K562 (cell line): Measurements from ENCODE around the gene RNF25. TPM values are rescaled to one million over a fixed set of nuclear protein-coding genes. Genes with fewer than 3 reads are reported as not detected.
A peak's percentile ranks its signal among the peaks of the same experiment; 100 is the strongest.

Experiments used
- ARNT ChIP-seq, 2 experiments: fragments of 450-650 bp; IDR thresholded peaks; 2 replicates each; pipeline ENCODE4 v1.6.1; 2016; ENCODE audit warnings: mild to moderate bottlenecking in 1 of 2
- ASH1L ChIP-seq: fragments of 450-650 bp; IDR thresholded peaks from 2 replicates; pipeline ENCODE4 v1.6.1; 2018; ENCODE audit warnings: borderline replicate concordance, mild to moderate bottlenecking, low read depth; ENCODE audit not compliant: partially characterized antibody
- ATF1 ChIP-seq, 2 experiments: fragments of 450-650 bp in 1 of 2; IDR thresholded peaks; 2 replicates each; pipeline ENCODE4 v1.6.1; 2016; ENCODE audit warnings: missing compliant biosample characterization in 1 of 2, missing genetic modification characterization in 1 of 2
- CUX1 ChIP-seq: fragments of 200-800 bp; sonication (Bioruptor generic); IDR thresholded peaks from 2 replicates; pipeline ENCODE4 v1.6.1; 2016; ENCODE audit warnings: missing genetic modification characterization, missing compliant biosample characterization
- CXXC5 ChIP-seq: fragments of 250-450 bp; sonication (Bioruptor Pico); IDR thresholded peaks from 2 replicates; pipeline ENCODE4 v1.8.0; 2022; ENCODE audit warnings: inconsistent platforms, mild to moderate bottlenecking, moderate library complexity
- KDM1A ChIP-seq, 2 experiments: fragments of 450-650 bp; IDR thresholded peaks; 2 replicates each; pipeline ENCODE4 v1.6.1; 2016; ENCODE audit warnings: mild to moderate bottlenecking in 2 of 2
- MAFF ChIP-seq: IDR thresholded peaks from 2 replicates; pipeline ENCODE4 v1.6.1; 2012; ENCODE audit warnings: low read length, improper control_type of control experiment
- MNT ChIP-seq, 2 experiments: fragments of 450-650 bp; conservative IDR thresholded peaks; 2 replicates each; pipeline ENCODE4 v1.6.1; 2017; ENCODE audit warnings: mild to moderate bottlenecking in 2 of 2, moderate library complexity in 2 of 2
- SMAD2 ChIP-seq: fragments of 150-350 bp; IDR thresholded peaks from 2 replicates; pipeline ENCODE4 v1.6.1; 2014; ENCODE audit warnings: low read depth, mild to moderate bottlenecking, low read length
- TAF15 ChIP-seq: fragments of 200-400 bp; formaldehyde crosslinking; IDR thresholded peaks from 2 replicates; pipeline ENCODE4 v1.6.1; 2017; ENCODE audit warnings: mild to moderate bottlenecking, low read depth, low read length, moderate library complexity
- TRIM25 ChIP-seq: fragments of 450-650 bp; IDR thresholded peaks from 2 replicates; pipeline ENCODE4 v1.7.0; 2016; ENCODE audit warnings: borderline replicate concordance
- ZBTB2 ChIP-seq: fragments of 450-650 bp; IDR thresholded peaks from 2 replicates; pipeline ENCODE4 v1.6.1; 2016; ENCODE audit warnings: antibody characterized with exemption
- ZNF668 ChIP-seq: fragments of 250-450 bp; sonication (Bioruptor Pico); IDR thresholded peaks from 2 replicates; pipeline ENCODE4 v1.8.0; 2022; ENCODE audit warnings: mild to moderate bottlenecking, inconsistent platforms
- ZNF740 ChIP-seq, 3 experiments: fragments of 200-800 bp in 1 of 3; sonication (Bioruptor generic) in 1 of 3; sonication (generic) in 1 of 3; formaldehyde crosslinking in 1 of 3; IDR thresholded peaks; 2 replicates each; pipeline versions ENCODE4 v1.6.1 to v1.8.0; 2016 to 2022; ENCODE audit warnings: mild to moderate bottlenecking in 2 of 3, missing compliant biosample characterization in 2 of 3, missing genetic modification characterization in 2 of 3, missing genetic modification reagents in 1 of 3
- polyA plus RNA-seq, 8 experiments: library from polyadenylated mRNA; depleted of rRNA in 4 of 8; stranded (reverse) in 5 of 8; unstranded in 3 of 8; fragments of >200 nt; fragmentation: Nextera tagmentation in 2 of 8; fragmentation: Illumina TruSeq in 1 of 8; extraction: Ambion mirVana in 2 of 8; extraction: Trizol in 1 of 8; gene quantifications; 2 replicates each; pipeline versions ENCODE4 v1.2.1 to v1.2.3, GENCODE V29; 2011 to 2014; ENCODE audit warnings: inconsistent platforms in 1 of 8, missing spikeins in 1 of 8
- total RNA-seq, 7 experiments: library from RNA; depleted of rRNA in 6 of 7; stranded (reverse); fragments of >200 nt in 6 of 7; fragmentation: Illumina TruSeq in 2 of 7; extraction: Trizol in 2 of 7; gene quantifications; 2 replicates each; pipeline versions ENCODE4 v1.2.1 to v1.2.3, GENCODE V29; 2011 to 2021; ENCODE audit warnings: low replicate concordance in 1 of 7

RNF25 gene
- total and polyA plus RNA-seq, 9 of the 15 experiments (the other 6 are each of a cell fraction or from before 2014, with no cell fraction given) = 2.3 to 49.8 (median 20.5) TPM

GRCh38 chr2:218671654-218672566 lies at the start of gene RNF25, which contains the start of gene STK36 (continued):
- peak; percentile 14 to 76; a peak in 2 of 4 replicates for TF ChIP-seq MNT (conservative IDR thresholded peaks at IDR 0.05)
- 0 out of 2 replicates have a peak, but pooled peaks have one; percentile 66 for TF ChIP-seq ZNF740 (CRISPR knock-in tag; IDR thresholded peaks at IDR 0.05)
- TF ChIP-seq ZNF740 (tag; IDR thresholded peaks at IDR 0.05) = no peak
- TF ChIP-seq SMAD2 = no peak
- TF ChIP-seq CXXC5 = peak; percentile 63
- no peak for TF ChIP-seq ZNF668 (CRISPR knock-in tag)
- no peak for TF ChIP-seq KDM1A (IDR thresholded peaks at IDR 0.05)
- TF ChIP-seq MAFF = no peak
- TF ChIP-seq CUX1 = no peak
- no peak for TF ChIP-seq TAF15
- TF ChIP-seq ATF1 (CRISPR knock-in tag; IDR thresholded peaks at IDR 0.05) = no peak
- peak; percentile 28; the same call in 1 of the 2 replicates for TF ChIP-seq ATF1 (tag; IDR thresholded peaks at IDR 0.05)
- TF ChIP-seq TRIM25 = no peak
- TF ChIP-seq ASH1L = no peak
- no peak for TF ChIP-seq ZBTB2
- no peak for TF ChIP-seq ARNT (IDR thresholded peaks at IDR 0.05)
